ENCODE measurements around the gene CASKIN2.

Gene CASKIN2, protein sequence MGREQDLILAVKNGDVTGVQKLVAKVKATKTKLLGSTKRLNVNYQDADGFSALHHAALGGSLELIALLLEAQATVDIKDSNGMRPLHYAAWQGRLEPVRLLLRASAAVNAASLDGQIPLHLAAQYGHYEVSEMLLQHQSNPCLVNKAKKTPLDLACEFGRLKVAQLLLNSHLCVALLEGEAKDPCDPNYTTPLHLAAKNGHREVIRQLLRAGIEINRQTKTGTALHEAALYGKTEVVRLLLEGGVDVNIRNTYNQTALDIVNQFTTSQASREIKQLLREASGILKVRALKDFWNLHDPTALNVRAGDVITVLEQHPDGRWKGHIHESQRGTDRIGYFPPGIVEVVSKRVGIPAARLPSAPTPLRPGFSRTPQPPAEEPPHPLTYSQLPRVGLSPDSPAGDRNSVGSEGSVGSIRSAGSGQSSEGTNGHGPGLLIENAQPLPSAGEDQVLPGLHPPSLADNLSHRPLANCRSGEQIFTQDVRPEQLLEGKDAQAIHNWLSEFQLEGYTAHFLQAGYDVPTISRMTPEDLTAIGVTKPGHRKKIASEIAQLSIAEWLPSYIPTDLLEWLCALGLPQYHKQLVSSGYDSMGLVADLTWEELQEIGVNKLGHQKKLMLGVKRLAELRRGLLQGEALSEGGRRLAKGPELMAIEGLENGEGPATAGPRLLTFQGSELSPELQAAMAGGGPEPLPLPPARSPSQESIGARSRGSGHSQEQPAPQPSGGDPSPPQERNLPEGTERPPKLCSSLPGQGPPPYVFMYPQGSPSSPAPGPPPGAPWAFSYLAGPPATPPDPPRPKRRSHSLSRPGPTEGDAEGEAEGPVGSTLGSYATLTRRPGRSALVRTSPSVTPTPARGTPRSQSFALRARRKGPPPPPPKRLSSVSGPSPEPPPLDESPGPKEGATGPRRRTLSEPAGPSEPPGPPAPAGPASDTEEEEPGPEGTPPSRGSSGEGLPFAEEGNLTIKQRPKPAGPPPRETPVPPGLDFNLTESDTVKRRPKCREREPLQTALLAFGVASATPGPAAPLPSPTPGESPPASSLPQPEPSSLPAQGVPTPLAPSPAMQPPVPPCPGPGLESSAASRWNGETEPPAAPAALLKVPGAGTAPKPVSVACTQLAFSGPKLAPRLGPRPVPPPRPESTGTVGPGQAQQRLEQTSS (N-terminal part only)

GRCh38 chr17:75515496-75516254 lies at the start of gene CASKIN2:
CASKIN2 (minus strand) TSS chr17:75515537; CDS start chr17:75513804, 1,733 bp downstream.
- peak; percentile 83 to 84 for DNase-seq

DNA sequence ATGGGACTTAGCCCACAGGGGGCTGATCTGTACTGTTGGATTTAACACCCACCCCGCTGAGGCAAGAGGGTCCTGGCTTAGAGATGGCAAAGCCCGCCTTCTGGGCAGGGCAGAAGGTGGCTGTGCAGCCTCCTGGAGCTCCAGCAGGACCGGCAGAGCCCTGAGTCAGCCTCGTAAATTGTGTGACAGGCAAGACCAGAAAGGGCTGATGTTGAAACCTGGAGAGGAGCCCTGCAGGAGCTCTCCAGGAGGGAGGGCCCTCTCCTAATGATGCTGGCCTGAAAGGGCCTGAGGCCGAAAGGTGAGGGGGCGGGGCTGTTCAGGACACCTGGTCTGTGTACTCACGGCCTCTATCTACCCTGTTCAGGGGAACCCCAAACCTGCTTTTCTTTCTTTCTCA lies 49.7 kb upstream of the CASKIN2 start:
- no peak for DNase-seq

DNA sequence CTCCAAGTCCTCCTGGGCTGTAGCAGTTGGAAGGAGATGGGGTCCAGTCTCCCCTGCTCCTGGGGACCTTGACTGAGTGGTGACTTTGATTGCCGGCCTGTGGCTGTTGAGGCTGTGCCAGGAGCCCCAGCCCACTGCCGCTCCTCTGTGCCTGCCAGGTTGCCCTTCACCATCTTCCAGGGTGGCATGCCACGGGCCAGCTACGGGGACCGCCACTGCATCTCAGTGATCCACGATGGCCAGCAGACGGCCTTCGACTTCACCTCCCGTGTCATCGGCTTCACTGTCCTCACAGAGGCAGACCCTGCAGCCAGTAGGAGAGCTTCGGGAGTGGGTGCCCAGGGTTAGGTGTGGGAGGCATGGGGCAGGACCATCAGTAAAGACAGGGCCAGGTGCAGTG lies 48.9 kb upstream of the CASKIN2 start:
- no peak for DNase-seq

- no peak for DNase-seq
These were observed 47.9 kb upstream of the CASKIN2 start for GRCh38 chr17:75563063-75563758.

GRCh38 chr17:75561927-75562603 lies 46.7 kb upstream of the CASKIN2 start:
- no peak for DNase-seq

GRCh38 chr17:75559958-75560533 lies 44.7 kb upstream of the CASKIN2 start:
- DNase-seq: no peak

GRCh38 chr17:75558666-75559530 lies 43.6 kb upstream of the CASKIN2 start:
- no peak for DNase-seq

GRCh38 chr17:75557852-75558665 lies 42.7 kb upstream of the CASKIN2 start:
- no peak for DNase-seq

DNA sequence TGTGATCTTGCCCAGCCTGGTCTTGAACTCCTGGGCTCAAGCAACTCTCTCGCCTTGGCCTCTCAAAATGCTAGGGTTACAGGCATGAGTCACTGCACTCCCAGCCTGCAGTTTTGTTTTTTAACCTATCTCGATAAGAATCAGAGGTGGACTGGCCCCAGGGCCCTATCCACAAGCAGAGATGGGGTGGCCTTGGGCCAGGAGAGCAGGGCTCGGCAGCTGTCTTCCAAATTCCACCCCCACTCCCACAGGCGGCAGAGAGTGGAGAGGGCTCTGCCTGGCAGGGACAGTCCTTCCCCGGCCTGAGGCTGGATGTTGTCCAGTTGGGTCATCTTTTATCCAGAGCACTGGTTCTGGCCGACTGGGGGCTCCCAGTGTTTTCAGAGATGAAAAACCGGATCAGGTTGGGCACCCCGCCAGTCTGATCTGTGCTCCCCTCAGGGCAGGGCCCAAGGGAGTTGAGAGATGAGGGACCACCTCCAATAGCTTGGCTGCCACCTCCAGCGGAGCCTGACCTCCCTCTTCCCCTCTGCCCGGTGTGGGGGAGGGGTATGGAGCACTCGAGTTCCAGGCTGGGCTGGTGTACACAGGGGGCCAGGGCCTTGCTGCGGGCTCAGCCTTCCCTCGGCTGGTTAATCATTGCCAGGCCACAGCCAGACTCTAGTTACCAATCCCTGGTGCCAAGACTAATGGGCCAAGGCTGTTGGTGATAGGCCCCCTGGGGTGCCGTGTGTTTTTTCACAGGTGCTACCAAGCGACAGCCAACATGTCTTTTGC lies 41.9 kb upstream of the CASKIN2 start:
- DNase-seq: no peak

- no peak for DNase-seq
These were observed 40.4 kb upstream of the CASKIN2 start for GRCh38 chr17:75555679-75556153.

DNA sequence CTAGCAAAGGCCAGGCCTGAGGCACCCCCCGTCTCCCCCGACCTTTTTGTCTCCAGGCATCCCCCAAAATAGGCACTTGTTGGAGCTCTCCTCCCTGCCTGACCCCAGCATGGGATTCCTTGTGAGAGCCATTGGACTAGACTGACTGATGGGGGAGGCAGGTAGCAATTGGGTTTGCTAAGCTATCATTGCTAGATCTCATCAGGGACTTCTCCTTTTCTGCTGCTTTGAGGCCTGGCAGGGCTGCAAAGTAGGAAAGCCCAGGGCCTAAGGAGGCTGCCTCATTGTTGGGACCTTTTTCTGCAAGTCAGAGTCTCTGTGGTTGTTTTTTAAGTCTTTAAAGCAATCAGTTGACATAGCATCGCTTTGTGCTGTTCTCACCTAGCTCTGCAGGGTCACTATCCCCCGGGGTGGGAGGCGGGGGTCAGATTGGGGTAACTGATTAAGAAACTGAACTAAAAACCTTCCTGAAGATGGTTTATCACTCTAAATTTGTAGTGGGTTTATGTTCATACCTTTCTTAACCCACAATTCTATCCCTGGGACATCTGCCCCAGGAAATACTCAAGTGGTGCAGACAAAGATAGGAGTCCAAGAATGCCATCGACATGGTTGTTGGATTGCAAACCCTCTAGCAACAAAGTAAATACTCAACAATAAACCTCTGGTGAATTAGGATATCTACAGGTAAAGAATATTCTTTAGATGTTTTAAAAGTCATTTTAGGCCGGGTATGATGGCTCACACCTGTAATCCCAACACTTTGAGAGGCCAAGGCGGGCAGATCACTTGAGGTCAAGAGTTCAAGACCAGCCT lies 38.2 kb upstream of the CASKIN2 start:
- DNase-seq: no peak

GRCh38 chr17:75552425-75553294 lies 37.3 kb upstream of the CASKIN2 start:
- DNase-seq: no peak

GRCh38 chr17:75551266-75551665 lies 35.9 kb upstream of the CASKIN2 start:
- no peak for DNase-seq

- no peak for DNase-seq
These were observed 34.8 kb upstream of the CASKIN2 start for GRCh38 chr17:75550139-75550465.

DNA sequence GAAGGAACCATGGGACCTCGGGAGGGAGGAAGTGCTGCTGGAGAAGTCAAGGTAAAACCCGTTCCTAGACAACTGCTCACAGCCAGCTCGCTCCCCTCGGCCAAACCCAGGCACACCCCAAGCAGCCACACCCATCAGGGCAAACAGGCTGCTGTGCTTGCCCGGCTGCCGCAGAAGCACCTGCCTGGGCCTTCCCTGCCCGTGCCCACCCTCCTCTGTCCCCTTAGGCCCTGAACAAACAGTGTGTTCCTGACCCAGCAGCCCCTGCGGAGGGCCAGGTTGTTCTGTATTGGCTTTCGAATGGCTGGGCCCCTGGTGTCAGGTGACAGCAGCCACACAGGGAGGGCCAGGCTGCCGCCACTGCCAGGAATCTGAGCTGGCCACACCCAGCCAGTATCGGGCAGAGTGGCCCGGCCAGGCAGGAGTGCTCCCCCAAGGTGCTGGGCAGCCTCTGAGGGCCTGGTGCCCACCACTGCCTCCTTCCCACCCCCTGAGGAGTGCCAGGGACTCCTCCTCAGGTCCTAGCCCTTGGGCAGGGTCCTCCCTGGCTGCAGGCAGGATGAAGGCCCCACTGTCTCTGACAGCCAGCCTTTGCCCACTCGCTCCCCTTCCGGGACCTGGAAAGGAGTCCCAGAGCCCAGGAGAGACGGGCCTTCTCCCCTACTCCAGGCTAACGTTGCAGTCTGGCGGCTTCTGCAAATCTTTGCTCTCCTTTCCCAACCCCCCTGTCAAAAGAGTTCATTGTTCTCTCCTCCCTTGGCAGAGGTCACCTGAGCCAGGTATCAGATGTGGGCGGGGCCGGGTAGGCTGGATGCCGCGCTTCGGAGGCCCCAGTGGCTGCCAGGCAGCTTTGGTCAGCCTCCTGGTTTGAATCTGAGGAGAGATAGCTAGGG lies 34.2 kb upstream of the CASKIN2 start:
- no peak for DNase-seq

Data from stimulated activated CD4-positive, alpha-beta T cell treated with anti-CD3 and anti-CD28 coated beads, Interleukin-2, amount 100 ng/mL, for 48 hours (primary cell).